ENCODE data around the gene POGZ. TPM values are rescaled to one million over a fixed set of nuclear protein-coding genes. Genes with fewer than 3 reads are reported as not detected.
A peak's percentile ranks its signal among the peaks of the same experiment; 100 is the strongest.

Gene POGZ, protein sequence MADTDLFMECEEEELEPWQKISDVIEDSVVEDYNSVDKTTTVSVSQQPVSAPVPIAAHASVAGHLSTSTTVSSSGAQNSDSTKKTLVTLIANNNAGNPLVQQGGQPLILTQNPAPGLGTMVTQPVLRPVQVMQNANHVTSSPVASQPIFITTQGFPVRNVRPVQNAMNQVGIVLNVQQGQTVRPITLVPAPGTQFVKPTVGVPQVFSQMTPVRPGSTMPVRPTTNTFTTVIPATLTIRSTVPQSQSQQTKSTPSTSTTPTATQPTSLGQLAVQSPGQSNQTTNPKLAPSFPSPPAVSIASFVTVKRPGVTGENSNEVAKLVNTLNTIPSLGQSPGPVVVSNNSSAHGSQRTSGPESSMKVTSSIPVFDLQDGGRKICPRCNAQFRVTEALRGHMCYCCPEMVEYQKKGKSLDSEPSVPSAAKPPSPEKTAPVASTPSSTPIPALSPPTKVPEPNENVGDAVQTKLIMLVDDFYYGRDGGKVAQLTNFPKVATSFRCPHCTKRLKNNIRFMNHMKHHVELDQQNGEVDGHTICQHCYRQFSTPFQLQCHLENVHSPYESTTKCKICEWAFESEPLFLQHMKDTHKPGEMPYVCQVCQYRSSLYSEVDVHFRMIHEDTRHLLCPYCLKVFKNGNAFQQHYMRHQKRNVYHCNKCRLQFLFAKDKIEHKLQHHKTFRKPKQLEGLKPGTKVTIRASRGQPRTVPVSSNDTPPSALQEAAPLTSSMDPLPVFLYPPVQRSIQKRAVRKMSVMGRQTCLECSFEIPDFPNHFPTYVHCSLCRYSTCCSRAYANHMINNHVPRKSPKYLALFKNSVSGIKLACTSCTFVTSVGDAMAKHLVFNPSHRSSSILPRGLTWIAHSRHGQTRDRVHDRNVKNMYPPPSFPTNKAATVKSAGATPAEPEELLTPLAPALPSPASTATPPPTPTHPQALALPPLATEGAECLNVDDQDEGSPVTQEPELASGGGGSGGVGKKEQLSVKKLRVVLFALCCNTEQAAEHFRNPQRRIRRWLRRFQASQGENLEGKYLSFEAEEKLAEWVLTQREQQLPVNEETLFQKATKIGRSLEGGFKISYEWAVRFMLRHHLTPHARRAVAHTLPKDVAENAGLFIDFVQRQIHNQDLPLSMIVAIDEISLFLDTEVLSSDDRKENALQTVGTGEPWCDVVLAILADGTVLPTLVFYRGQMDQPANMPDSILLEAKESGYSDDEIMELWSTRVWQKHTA (N-terminal part only)
- 4.2 and 5.7 TPM in 2 replicates for total RNA-seq (2014; rRNA removed; shearing (Covaris generic); ENCODE audit: low replicate concordance)

GRCh38 chr1:151459331-151460046, at the start of gene POGZ:
Gene POGZ, minus strand, starts transcription at chr1:151459494. Its CDS starts 17,290 bp downstream, at chr1:151442204.
- Histone ChIP-seq H3K4me3 (peak within 1 kb of the TSS; percentile 60), H3K36me3 (0 out of 2 replicates have a peak, but pooled peaks cover 2% of the 10 kb centered on the region), H3K9me3 (no peaks in the 10 kb centered on the region), H3K27me3 (peaks cover 4% of the 10 kb centered on the region; the same call in 1 of the 2 replicates)
- peak; percentile 99 for DNase-seq

GRCh38 chr1:151508833-151509232, 49.5 kb upstream of the POGZ start:
- H3K4me3 ChIP-seq, result no peak overlapping the region
- H3K27me3 ChIP-seq, result peaks cover 32% of the 10 kb centered on the region
- no peaks in the 10 kb centered on the region for H3K36me3 ChIP-seq
- H3K9me3 ChIP-seq, result no peaks in the 10 kb centered on the region
- peak; percentile 6 for DNase-seq

- Histone ChIP-seq H3K36me3 (no peaks in the 10 kb centered on the region), H3K27me3 (no peaks in the 10 kb centered on the region; the same call in 1 of the 2 replicates), H3K4me3 (no peak overlapping the region), H3K9me3 (no peaks in the 10 kb centered on the region)
- DNase-seq, result no peak
Measured at GRCh38 chr1:151504759-151505158, 45.5 kb upstream of the POGZ start.

- H3K4me3 ChIP-seq, result no peak overlapping the region
- H3K27me3 ChIP-seq, result no peaks in the 10 kb centered on the region; the same call in 1 of the 2 replicates
- H3K36me3 ChIP-seq, result no peaks in the 10 kb centered on the region
- no peaks in the 10 kb centered on the region for H3K9me3 ChIP-seq
- no peak for DNase-seq
Measured at GRCh38 chr1:151504252-151504651, 45.0 kb upstream of the POGZ start.

DNA sequence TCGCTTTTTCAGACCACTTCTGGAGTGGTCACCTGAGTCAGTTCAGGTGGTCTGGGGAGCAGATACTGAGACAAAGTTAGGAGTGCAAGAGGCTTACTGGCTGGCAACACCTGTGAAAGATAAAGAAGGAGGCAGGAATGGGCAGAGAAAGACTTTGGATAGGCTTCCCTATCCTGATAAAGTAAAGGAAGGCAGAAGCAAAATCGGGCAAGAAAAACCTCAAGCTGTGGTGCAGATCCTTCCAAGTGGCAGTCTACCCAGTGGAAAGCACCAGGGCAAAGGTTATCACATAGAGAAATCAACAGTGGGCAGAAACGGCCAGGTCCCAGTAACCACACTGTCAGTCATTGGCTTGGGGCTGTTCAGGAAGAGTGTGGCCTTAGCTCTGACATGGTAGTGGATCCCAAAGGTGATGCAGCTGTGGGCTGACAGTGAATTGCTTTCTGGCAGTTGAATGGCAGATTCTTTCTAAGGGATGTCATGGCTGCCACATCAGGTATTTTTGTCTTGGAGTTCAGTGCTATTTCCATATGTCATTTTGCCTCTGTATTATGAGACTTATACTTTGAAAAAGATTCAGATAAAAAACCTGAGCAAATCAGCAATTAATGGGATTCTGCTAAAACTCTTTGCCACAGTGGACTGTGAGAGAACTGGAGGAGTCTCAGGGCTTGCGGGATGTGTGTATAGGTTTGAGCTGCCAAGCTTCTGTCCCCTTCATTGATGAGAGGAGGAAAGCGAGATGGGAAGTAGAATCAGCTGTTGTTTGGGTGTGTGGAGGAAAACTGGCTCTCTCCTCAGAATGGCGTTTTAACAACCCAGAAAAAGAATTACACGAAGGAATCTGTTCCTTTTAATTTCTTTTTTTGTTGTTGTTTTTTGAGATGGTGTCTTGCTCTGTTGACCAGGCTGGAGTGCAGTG, 43.8 kb upstream of the POGZ start:
- Histone ChIP-seq H3K9me3 (no peaks in the 10 kb centered on the region), H3K4me3 (no peak overlapping the region), H3K36me3 (no peaks in the 10 kb centered on the region), H3K27me3 (no peaks in the 10 kb centered on the region; the same call in 1 of the 2 replicates)
- no peak for DNase-seq

DNA sequence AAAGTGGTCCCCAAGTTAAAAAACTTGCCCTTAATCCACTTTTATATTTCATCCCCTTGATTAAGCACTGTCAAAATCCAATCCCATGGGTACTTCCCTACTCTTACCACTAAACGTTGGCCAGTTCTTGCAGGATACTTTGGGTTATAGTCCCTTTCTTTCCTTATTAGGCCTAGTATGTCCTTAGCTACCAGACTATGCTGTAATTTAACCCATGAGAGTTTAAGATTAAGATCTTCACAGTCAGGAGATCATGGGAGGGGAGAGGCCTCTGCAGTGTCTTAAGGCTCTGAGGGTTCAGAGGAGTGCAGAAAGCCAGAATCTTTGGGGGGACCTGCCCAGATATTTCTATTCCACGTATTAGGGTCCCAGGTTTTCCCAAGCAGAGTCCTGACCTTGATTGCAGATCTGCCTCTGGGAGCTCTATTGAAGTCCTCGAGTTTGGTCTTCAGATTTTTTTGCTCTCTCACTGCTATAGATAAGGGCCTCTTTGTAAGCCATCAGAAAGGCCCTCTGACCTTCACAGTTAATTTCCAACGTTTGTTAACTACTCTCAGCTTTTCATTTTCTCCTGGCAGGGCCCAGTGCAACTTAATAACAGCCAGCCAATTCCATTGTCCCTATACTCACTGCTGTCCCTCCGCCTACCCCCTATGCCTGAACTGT, 42.9 kb upstream of the POGZ start:
- Histone ChIP-seq H3K9me3 (no peaks in the 10 kb centered on the region), H3K4me3 (no peak overlapping the region), H3K36me3 (no peaks in the 10 kb centered on the region), H3K27me3 (no peaks in the 10 kb centered on the region; the same call in 1 of the 2 replicates)
- DNase-seq, result no peak

- DNase-seq, result no peak
- Histone ChIP-seq H3K9me3 (no peaks in the 10 kb centered on the region), H3K27me3 (no peaks in the 10 kb centered on the region; the same call in 1 of the 2 replicates), H3K36me3 (no peaks in the 10 kb centered on the region), H3K4me3 (no peak overlapping the region)
Measured at GRCh38 chr1:151501474-151501873, 42.2 kb upstream of the POGZ start.

DNA sequence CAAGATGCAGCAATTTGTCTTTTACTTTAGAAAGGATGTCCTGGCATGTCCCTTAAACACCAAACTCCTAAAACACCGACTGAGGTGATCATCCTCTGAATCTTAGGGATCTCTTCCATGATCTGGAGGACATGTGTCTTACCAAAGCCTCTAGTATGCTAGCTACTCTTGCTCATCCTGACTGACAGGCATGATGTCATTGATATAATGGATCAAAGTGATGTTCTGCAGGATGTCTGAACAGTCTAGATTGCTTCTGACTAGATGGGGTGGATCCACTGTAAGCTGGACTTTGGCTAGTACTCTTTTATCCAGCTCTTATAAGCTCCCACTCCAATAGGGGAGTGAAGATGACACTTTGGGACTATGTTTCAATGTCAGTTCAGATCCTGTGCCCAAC, 40.6 kb upstream of the POGZ start:
- no peak for DNase-seq
- no peak overlapping the region for H3K4me3 ChIP-seq
- no peaks in the 10 kb centered on the region for H3K36me3 ChIP-seq
- no peaks in the 10 kb centered on the region for H3K27me3 ChIP-seq
- H3K9me3 ChIP-seq, result no peaks in the 10 kb centered on the region

DNA sequence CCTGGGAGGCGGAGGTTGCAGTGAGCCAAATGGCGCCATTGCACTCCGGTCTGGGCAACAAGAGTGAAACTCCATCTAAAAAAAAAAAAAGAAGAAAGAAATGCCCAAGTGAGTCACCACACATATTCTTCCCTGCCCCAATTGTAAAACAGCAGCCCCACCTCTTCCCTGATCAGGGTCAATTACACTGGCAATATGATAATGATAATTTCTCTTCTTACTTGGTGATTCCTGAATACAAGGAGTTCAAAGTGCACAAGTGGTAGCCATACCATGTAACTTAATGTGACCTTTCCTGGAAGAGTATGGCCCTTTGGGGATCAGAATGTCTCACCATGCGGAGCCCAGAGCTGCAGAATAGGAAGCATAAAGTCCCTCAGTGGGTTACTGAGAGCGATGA, 40.1 kb upstream of the POGZ start:
- Histone ChIP-seq H3K36me3 (no peaks in the 10 kb centered on the region), H3K4me3 (no peak overlapping the region), H3K9me3 (no peaks in the 10 kb centered on the region), H3K27me3 (no peaks in the 10 kb centered on the region)
- no peak for DNase-seq

- Histone ChIP-seq H3K36me3 (no peaks in the 10 kb centered on the region), H3K4me3 (no peak overlapping the region), H3K27me3 (no peaks in the 10 kb centered on the region), H3K9me3 (no peaks in the 10 kb centered on the region)
- DNase-seq, result no peak
Measured at GRCh38 chr1:151495316-151495715, 36.0 kb upstream of the POGZ start.

DNA sequence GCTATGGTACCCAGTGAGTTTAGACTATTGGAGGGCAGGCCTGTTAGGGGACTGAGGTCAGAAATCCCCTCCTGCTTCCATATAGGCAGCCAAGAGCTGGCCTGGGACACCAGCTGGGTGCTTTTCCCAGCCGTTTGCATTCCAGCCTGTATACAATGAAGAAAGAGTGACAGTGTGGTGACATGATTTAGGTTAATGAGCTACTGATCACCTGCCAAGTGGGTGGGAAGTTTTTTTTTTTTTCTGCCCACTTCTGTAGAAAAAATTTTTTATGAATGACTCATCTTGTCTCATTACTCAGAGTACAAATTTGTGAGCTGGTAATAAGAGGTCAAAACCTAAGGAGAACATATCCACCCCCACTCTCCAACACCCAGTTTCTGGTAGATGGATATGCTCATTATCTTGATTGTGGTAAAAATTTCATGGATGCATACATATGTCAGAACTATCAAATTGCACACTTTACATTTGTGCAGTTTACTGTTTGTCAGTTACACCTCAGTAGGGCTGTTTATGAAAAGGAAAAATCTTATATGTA, 35.5 kb upstream of the POGZ start:
- Histone ChIP-seq H3K36me3 (no peaks in the 10 kb centered on the region), H3K9me3 (no peaks in the 10 kb centered on the region), H3K4me3 (no peak overlapping the region), H3K27me3 (no peaks in the 10 kb centered on the region)
- peak; percentile 51 for DNase-seq

DNA sequence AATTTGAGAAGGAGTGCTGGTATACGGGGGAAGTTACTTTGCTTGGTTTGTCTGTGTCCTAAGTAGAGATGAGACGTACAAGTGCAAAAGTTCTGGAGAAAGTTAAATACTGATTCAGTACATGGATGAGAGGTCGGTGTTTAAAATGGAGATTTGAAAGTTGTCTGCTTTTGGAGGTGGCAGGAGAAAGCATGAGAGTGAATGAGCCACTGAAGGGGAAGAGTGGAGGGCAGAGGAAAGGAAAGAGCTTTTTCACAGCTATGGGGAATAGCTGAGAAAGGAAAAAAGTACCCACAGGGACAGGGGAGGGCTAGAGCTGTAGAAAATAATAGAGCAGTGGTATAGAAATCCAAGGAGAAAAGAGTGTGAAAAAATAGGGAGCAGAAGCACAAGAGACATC, 33.7 kb upstream of the POGZ start:
- Histone ChIP-seq H3K4me3 (no peak overlapping the region), H3K36me3 (no peaks in the 10 kb centered on the region), H3K9me3 (no peaks in the 10 kb centered on the region), H3K27me3 (no peaks in the 10 kb centered on the region)
- no peak for DNase-seq

GRCh38 chr1:151492120-151492519, 32.8 kb upstream of the POGZ start:
- Histone ChIP-seq H3K36me3 (no peaks in the 10 kb centered on the region), H3K9me3 (no peaks in the 10 kb centered on the region), H3K27me3 (no peaks in the 10 kb centered on the region), H3K4me3 (no peak overlapping the region)
- no peak for DNase-seq

- Histone ChIP-seq H3K36me3 (no peaks in the 10 kb centered on the region), H3K9me3 (no peaks in the 10 kb centered on the region), H3K27me3 (no peaks in the 10 kb centered on the region), H3K4me3 (no peak overlapping the region)
- no peak for DNase-seq
Measured at GRCh38 chr1:151491641-151492040, 32.3 kb upstream of the POGZ start.

Measured in MG63 (cell line).